CD4-positive, alpha-beta T cell treated with Interleukin-4 for 4 hours (primary cell): ENCODE results near the gene ZNF439.
"Not testable (repeated sequence)": the region's sequence is repeated elsewhere in the genome, so short reads cannot be mapped to it uniquely, and the experiment has no call there.

ENCODE experiments used
- DNase-seq: peaks from one replicate; pipeline ENCODE4 v3.0.0-alpha.2; 2020

ZNF439 gene

GRCh38 chr19:11872624-11873023 lies 24.1 kb downstream of the ZNF439 start:
- no peak for DNase-seq

GRCh38 chr19:11873762-11874161 lies 25.2 kb downstream of the ZNF439 start:
- DNase-seq = no peak

GRCh38 chr19:11879687-11880266 lies 31.3 kb downstream of the ZNF439 start:
- DNase-seq = peak; percentile 34

- DNase-seq = no peak
These were observed 32.1 kb downstream of the ZNF439 start for GRCh38 chr19:11880598-11880997.

- peak; percentile 54 for DNase-seq
These were observed 32.8 kb downstream of the ZNF439 start for GRCh38 chr19:11881151-11881800.

GRCh38 chr19:11882606-11883005 lies 34.1 kb downstream of the ZNF439 start:
- DNase-seq = no peak

GRCh38 chr19:11887234-11887610 lies 38.7 kb downstream of the ZNF439 start:
- no peak for DNase-seq

GRCh38 chr19:11887611-11888531 lies 39.3 kb downstream of the ZNF439 start, which contains the start of gene ZNF69:
ZNF69 (plus strand) TSS chr19:11887782; CDS start chr19:11887924, 142 bp downstream.
- peak; percentile 42 for DNase-seq

GRCh38 chr19:11889901-11890300 lies 41.4 kb downstream of the ZNF439 start:
- DNase-seq = not testable (repeated sequence)

GRCh38 chr19:11890634-11891033 lies 42.1 kb downstream of the ZNF439 start:
- DNase-seq = no peak

GRCh38 chr19:11894851-11895250 lies 46.3 kb downstream of the ZNF439 start:
- no peak for DNase-seq

GRCh38 chr19:11902228-11902627 lies 53.7 kb downstream of the ZNF439 start:
- no peak for DNase-seq

- DNase-seq = no peak
These were observed 57.4 kb downstream of the ZNF439 start for GRCh38 chr19:11905928-11906327.

GRCh38 chr19:11911937-11912336 lies 63.4 kb downstream of the ZNF439 start:
- DNase-seq = not testable (repeated sequence)

- not testable (repeated sequence) for DNase-seq
These were observed 66.0 kb downstream of the ZNF439 start for GRCh38 chr19:11914417-11915051.
